ENCODE measurements around the gene ASPA.

Gene ASPA

DNA sequence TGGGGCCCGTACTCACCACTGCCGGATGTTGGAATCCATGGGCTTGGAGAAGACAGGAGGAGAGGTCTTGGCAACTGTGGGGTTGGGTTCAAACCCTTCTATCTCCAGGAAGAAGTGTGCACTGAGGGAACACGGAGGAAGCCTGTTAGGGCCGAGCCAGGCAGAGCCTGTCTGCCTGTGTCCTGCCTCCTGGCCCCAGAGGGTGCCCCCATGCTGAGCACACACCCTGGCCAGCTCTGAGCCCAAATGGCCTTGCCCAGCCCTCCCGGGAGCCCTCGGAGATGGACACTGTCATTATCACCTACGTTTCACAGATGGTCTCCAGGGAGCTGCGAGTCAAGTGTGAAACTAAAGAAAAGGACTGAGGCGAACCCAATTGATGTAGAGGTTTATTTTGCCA lies 69.4 kb downstream of the ASPA start:
- H3K4me3 ChIP-seq (ENCODE audit: low read depth, low read length), result no peak overlapping the region
- TF ChIP-seq, protein P1, sequence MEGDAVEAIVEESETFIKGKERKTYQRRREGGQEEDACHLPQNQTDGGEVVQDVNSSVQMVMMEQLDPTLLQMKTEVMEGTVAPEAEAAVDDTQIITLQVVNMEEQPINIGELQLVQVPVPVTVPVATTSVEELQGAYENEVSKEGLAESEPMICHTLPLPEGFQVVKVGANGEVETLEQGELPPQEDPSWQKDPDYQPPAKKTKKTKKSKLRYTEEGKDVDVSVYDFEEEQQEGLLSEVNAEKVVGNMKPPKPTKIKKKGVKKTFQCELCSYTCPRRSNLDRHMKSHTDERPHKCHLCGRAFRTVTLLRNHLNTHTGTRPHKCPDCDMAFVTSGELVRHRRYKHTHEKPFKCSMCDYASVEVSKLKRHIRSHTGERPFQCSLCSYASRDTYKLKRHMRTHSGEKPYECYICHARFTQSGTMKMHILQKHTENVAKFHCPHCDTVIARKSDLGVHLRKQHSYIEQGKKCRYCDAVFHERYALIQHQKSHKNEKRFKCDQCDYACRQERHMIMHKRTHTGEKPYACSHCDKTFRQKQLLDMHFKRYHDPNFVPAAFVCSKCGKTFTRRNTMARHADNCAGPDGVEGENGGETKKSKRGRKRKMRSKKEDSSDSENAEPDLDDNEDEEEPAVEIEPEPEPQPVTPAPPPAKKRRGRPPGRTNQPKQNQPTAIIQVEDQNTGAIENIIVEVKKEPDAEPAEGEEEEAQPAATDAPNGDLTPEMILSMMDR (IDR thresholded peaks at IDR 0.05; ENCODE audit: low read depth, low read length), result no peak

DNA sequence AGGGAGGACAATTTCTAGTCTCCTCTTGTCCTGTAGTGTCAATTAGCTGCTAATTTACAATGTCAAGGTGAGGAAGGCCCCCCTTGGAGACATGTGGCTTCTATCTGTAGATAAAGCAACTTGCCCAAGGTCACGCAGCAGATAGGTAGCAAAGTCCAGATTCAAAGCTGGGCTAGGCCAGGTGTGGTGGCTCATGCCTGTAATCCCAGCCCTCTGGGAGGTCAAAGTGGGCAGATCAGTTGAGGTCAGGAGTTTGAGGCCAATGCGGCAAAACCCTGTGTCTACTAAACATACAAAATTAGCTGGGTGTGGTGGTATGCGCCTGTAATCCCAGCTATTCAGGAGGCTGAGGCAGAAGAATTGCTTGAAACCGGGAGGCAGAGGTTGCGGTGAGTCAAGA lies 70.7 kb downstream of the ASPA start:
- TF ChIP-seq, protein P1 (IDR thresholded peaks at IDR 0.05; ENCODE audit: low read depth, low read length), result no peak
- no peak overlapping the region for H3K4me3 ChIP-seq (ENCODE audit: low read depth, low read length)

DNA sequence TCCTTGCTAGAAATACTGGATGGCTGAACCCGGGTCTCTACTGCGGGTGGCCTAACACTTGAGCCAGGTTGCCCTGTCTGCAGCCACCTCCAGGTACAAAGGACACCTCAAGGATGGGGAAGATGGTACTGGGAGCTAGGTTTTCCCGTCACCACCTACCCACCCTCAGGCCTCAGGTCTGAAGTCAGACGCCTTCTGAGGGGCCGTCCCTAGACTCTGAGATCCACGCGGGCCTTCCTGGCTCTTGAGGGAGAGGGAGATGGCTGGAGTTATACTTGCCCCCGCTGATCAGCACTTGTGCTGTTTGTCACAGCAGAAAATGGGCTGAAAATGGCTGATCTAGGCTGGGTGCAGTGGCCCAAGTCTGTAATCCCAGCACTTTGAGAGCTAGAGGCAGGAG lies 71.2 kb downstream of the ASPA start:
- no peak overlapping the region for H3K4me3 ChIP-seq (ENCODE audit: low read depth, low read length)
- TF ChIP-seq, protein P1 (IDR thresholded peaks at IDR 0.05; ENCODE audit: low read depth, low read length), result no peak

- no peak overlapping the region for H3K4me3 ChIP-seq (ENCODE audit: low read depth, low read length)
- TF ChIP-seq, protein P1 (IDR thresholded peaks at IDR 0.05; ENCODE audit: low read depth, low read length), result no peak
Observed at GRCh38 chr17:3547628-3548027, 71.8 kb downstream of the ASPA start.

GRCh38 chr17:3549610-3550162 lies 73.9 kb downstream of the ASPA start:
- TF ChIP-seq, protein P1 (IDR thresholded peaks at IDR 0.05; ENCODE audit: low read depth, low read length), result no peak

GRCh38 chr17:3551189-3551588 lies 75.4 kb downstream of the ASPA start:
- H3K4me3 ChIP-seq (ENCODE audit: low read depth, low read length), result no peak overlapping the region
- TF ChIP-seq, protein P1 (IDR thresholded peaks at IDR 0.05; ENCODE audit: low read depth, low read length), result no peak

More at GRCh38 chr17:3549610-3550162, 73.9 kb downstream of the ASPA start:
- no peak overlapping the region for H3K4me3 ChIP-seq (ENCODE audit: low read depth, low read length)

GRCh38 chr17:3552916-3553315 lies 77.1 kb downstream of the ASPA start:
- no peak overlapping the region for H3K4me3 ChIP-seq (ENCODE audit: low read depth, low read length)
- TF ChIP-seq, protein P1 (IDR thresholded peaks at IDR 0.05; ENCODE audit: low read depth, low read length), result no peak

All from WI38 (cell line).